SK-N-SH (cell line): ENCODE data around the gene GUCD1. TPM values are rescaled to one million over a fixed set of nuclear protein-coding genes. Genes with fewer than 3 reads are reported as not detected.

Experiments used
- CTCF ChIA-PET: fragments of 300-600, 350-600 bp; formaldehyde crosslinking; extraction: SDS; loops from one replicate; lab custom pipeline; 2021; lab: Yijun Ruan, JAX
- POLR2A ChIA-PET: fragments of 350-600 bp; sonication (Branson Sonifier 250); formaldehyde crosslinking; extraction: SDS; loops from one replicate; lab custom pipeline; 2020; ENCODE audit warnings: antibody characterized with exemption, inconsistent platforms; lab: Yijun Ruan, JAX
- DNase-seq: peaks from one replicate; pipeline ENCODE4 v3.0.0; 2012
- H2AFZ ChIP-seq: fragments of 200-600 bp; sonication (generic); 2 replicates; pipeline ENCODE4 v1.8.1; 2016; ENCODE audit warnings: antibody characterized with exemption, mild to moderate bottlenecking, low read depth
- H3F3A ChIP-seq: fragments of 200-600 bp; sonication (generic); replicated peaks from 2 replicates; pipeline ENCODE3; 2016; ENCODE audit warnings: antibody characterized with exemption, mild to moderate bottlenecking; ENCODE audit not compliant: insufficient read depth
- H3K27ac ChIP-seq, 2 experiments: fragments of 200-500 bp in 1 of 2; fragments of 200-600 bp in 1 of 2; sonication (Bioruptor generic) in 1 of 2; sonication (generic), shearing (Covaris generic) in 1 of 2; 2 replicates each; pipeline versions ENCODE4 v1.5.1 to v1.6.1; 2014 to 2016; ENCODE audit warnings: low read depth in 2 of 2, inconsistent platforms in 1 of 2, low read length in 1 of 2, mild to moderate bottlenecking in 1 of 2, mixed read lengths in 1 of 2
- H3K27me3 ChIP-seq: fragments of 200-600 bp; sonication (generic), shearing (Covaris generic); 2 replicates; pipeline ENCODE4 v1.6.1; 2016; ENCODE audit warnings: mixed run types; ENCODE audit not compliant: insufficient read depth
- H3K36me3 ChIP-seq, 2 experiments: fragments of 200-500 bp in 1 of 2; fragments of 200-600 bp in 1 of 2; sonication (Bioruptor generic) in 1 of 2; sonication (generic) in 1 of 2; replicated peaks in 1 of 2; 2 replicates each; pipeline versions ENCODE3 to v1.5.1; 2014 to 2016; ENCODE audit warnings: low read length in 1 of 2, mild to moderate bottlenecking in 1 of 2; ENCODE audit not compliant: insufficient read depth in 2 of 2, control insufficient read depth in 1 of 2
- H3K4me1 ChIP-seq, 2 experiments: fragments of 200-500 bp in 1 of 2; fragments of 200-600 bp in 1 of 2; sonication (Bioruptor generic) in 1 of 2; sonication (generic), shearing (Covaris generic) in 1 of 2; 2 replicates each; pipeline versions ENCODE4 v1.5.1 to v1.6.1; 2014 to 2016; ENCODE audit warnings: low read depth in 1 of 2, low read length in 1 of 2, mixed run types in 1 of 2; ENCODE audit not compliant: insufficient read depth in 2 of 2, control insufficient read depth in 1 of 2
- H3K4me2 ChIP-seq: fragments of 200-600 bp; sonication (generic), shearing (Covaris generic); 2 replicates; pipeline ENCODE4 v1.6.1; 2017; ENCODE audit warnings: mixed run types
- H3K4me3 ChIP-seq, 2 experiments: fragments of 200-500 bp in 1 of 2; fragments of 200-600 bp in 1 of 2; sonication (Bioruptor generic) in 1 of 2; sonication (generic), shearing (Covaris generic) in 1 of 2; 2 replicates each; pipeline versions ENCODE4 v1.5.1 to v1.8.1; 2014 to 2016; ENCODE audit warnings: low read depth in 2 of 2, inconsistent platforms in 1 of 2, low read length in 1 of 2, mild to moderate bottlenecking in 1 of 2, mixed read lengths in 1 of 2, moderate library complexity in 1 of 2
- H3K79me2 ChIP-seq: fragments of 200-600 bp; sonication (generic); 2 replicates; pipeline ENCODE4 v1.8.1; 2017; ENCODE audit warnings: mild to moderate bottlenecking; ENCODE audit not compliant: insufficient read depth
- H3K9ac ChIP-seq: fragments of 200-600 bp; sonication (generic); 2 replicates; pipeline ENCODE4 v1.6.1; 2017; ENCODE audit warnings: mixed run types
- H3K9me2 ChIP-seq: fragments of 200-600 bp; sonication (generic); 2 replicates; pipeline ENCODE4 v1.6.1; 2017; ENCODE audit warnings: mixed run types
- H3K9me3 ChIP-seq: fragments of 200-600 bp; sonication (generic); 2 replicates; pipeline ENCODE4 v1.6.1; 2017; ENCODE audit warnings: mixed run types, mild to moderate bottlenecking, moderate library complexity
- H4K20me1 ChIP-seq: fragments of 200-600 bp; sonication (generic); 2 replicates; pipeline ENCODE4 v1.6.1; 2017; ENCODE audit warnings: mild to moderate bottlenecking, mixed run types; ENCODE audit not compliant: insufficient read depth
- CHD2 ChIP-seq: fragments of 150-350 bp; IDR thresholded peaks from 2 replicates; pipeline ENCODE4 v1.6.1; 2018; ENCODE audit warnings: low read length; ENCODE audit not compliant: partially characterized antibody
- ELF1 ChIP-seq: IDR thresholded peaks from 2 replicates; pipeline ENCODE4 v1.4.0; 2012
- EP300 ChIP-seq, 2 experiments: IDR thresholded peaks; 2 replicates each; pipeline versions ENCODE4 v1.4.0 to v1.6.1; 2012; ENCODE audit warnings: borderline replicate concordance in 1 of 2, low read depth in 1 of 2, low read length in 1 of 2
- FOSL2 ChIP-seq: IDR thresholded peaks from 2 replicates; pipeline ENCODE4 v1.4.0; 2012; ENCODE audit warnings: low read depth, mild to moderate bottlenecking, moderate library complexity, borderline replicate concordance
- FOXJ3 ChIP-seq: sonication (generic); formaldehyde crosslinking; IDR thresholded peaks from 2 replicates; pipeline ENCODE4 v1.5.1; 2020; ENCODE audit warnings: mild to moderate bottlenecking, missing genetic modification reagents
- GATA2 ChIP-seq: sonication (generic); formaldehyde crosslinking; IDR thresholded peaks from 2 replicates; pipeline ENCODE4 v1.5.0; 2020; ENCODE audit warnings: mild to moderate bottlenecking, missing genetic modification reagents
- JUND ChIP-seq: IDR thresholded peaks from 2 replicates; pipeline ENCODE4 v1.4.0; 2012
- MEF2A ChIP-seq: IDR thresholded peaks from 2 replicates; pipeline ENCODE4 v1.4.0; 2012; ENCODE audit warnings: low read depth, borderline replicate concordance
- MXI1 ChIP-seq: IDR thresholded peaks from 2 replicates; pipeline ENCODE4 v1.6.1; 2012; ENCODE audit warnings: mild to moderate bottlenecking, low read depth, low read length, improper control_type of control experiment
- NFIC ChIP-seq: IDR thresholded peaks from 2 replicates; pipeline ENCODE4 v1.4.0; 2012; ENCODE audit warnings: borderline replicate concordance
- NRF1 ChIP-seq: IDR thresholded peaks from 2 replicates; pipeline ENCODE4 v1.6.1; 2012; ENCODE audit warnings: low read depth, mild to moderate bottlenecking, low read length
- POLR2AphosphoS5 ChIP-seq: IDR thresholded peaks from 2 replicates; pipeline ENCODE4 v1.6.1; 2012; ENCODE audit warnings: low read depth, low read length
- RAD21 ChIP-seq: IDR thresholded peaks from 2 replicates; pipeline ENCODE4 v1.6.1; 2012; ENCODE audit warnings: mild to moderate bottlenecking, low read length
- RCOR1 ChIP-seq: fragments of 150-350 bp; IDR thresholded peaks from 2 replicates; pipeline ENCODE4 v1.6.1; 2017; ENCODE audit warnings: antibody characterized with exemption, low read length
- REST ChIP-seq: IDR thresholded peaks from 2 replicates; pipeline ENCODE4 v1.6.1; 2012; ENCODE audit warnings: mild to moderate bottlenecking, low read depth, low read length, moderate library complexity
- RFX5 ChIP-seq: IDR thresholded peaks from 2 replicates; pipeline ENCODE4 v1.6.1; 2012; ENCODE audit warnings: mild to moderate bottlenecking, improper control_type of control experiment, low read length
- RXRA ChIP-seq: IDR thresholded peaks from 2 replicates; pipeline ENCODE4 v1.4.0; 2012; ENCODE audit warnings: low read depth, mild to moderate bottlenecking, borderline replicate concordance
- SIN3A ChIP-seq: IDR thresholded peaks from 2 replicates; pipeline ENCODE4 v1.6.1; 2012; ENCODE audit warnings: low read depth, mild to moderate bottlenecking, low read length, moderate library complexity, borderline replicate concordance
- TCF12 ChIP-seq: IDR thresholded peaks from 2 replicates; pipeline ENCODE4 v1.4.0; 2012
- TEAD4 ChIP-seq: IDR thresholded peaks from 2 replicates; pipeline ENCODE4 v1.4.0; 2012; ENCODE audit warnings: mild to moderate bottlenecking, borderline replicate concordance; ENCODE audit not compliant: insufficient read depth
- WGBS: methylation state at CpG from one replicate; pipeline ENCODE4 v1.1.6; 2017; ENCODE audit warnings: low lambda C conversion rate; 5-methylcytosine and 5-hydroxymethylcytosine counted together
- polyA plus RNA-seq, 3 experiments: library from polyadenylated mRNA; depleted of rRNA; stranded (reverse); fragments of >200 nt; gene quantifications; 2 replicates each; pipeline ENCODE4 v1.2.3, GENCODE V29; 2012
- TF ChIP-seq, protein P1 (sequence below): IDR thresholded peaks from 2 replicates; pipeline ENCODE4 v1.4.0; 2012; ENCODE audit warnings: low read depth, borderline replicate concordance
- TF ChIP-seq, protein P2 (sequence below): IDR thresholded peaks from 2 replicates; pipeline ENCODE4 v1.4.0; 2012; ENCODE audit warnings: low read depth

GUCD1 gene
- polyA plus RNA-seq, 1 of the 3 experiments (the other 2 are of a cell fraction), result 71.0 TPM

DNA sequence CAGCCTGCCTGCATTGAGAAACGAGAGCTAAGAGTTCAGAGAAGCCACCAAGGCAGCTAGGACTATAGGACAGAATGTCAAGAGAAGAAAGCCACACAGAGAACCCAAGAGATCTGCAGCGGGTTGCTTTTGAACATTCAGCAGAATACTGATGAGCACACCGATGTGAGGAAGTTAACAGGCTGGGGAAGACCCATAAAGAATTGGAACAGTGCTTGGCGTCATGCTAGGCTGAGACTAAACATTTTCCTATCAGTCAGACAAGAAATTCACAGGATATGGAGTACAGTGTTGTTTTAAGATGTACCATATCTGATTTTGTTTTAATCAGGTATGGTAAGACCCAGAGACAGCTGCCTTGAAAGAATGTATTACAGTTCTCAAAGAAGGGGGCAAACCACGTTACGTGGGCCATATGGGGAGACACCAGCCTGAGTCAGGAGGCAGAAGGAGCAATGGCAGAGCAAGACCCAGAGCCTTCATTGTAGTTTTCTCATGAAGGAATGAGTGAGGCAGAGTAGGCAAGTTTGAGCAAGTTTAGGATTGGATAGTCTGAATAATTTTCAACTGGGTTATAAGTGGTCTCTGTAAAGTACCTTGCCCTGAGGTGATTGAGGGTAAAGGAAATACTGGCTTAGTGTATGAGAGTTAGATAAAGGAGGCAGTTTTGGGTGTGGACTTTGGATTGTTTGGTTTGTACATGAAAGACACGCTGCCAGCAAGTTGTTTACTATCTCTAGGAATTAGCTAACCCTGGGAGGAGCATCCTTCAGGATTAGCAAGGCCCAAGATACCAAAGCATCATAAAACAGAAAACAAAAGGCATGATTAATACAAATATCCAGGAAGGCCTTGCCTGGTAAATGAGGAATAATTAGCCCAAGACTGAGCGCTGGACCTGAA lies 23.7 kb upstream of the GUCD1 start (continued):
- TF ChIP-seq REST (no peak), RCOR1 (no peak), EP300 (IDR thresholded peaks at IDR 0.05; ENCODE audit: borderline replicate concordance in 1 of 2, low read depth in 1 of 2, low read length in 1 of 2) (no peak), POLR2AphosphoS5 (no peak)
- TF ChIP-seq, all 33 proteins: peak for 0

GRCh38 chr22:24576778-24577177 lies 21.8 kb upstream of the GUCD1 start:
- Histone ChIP-seq H3K27me3 (no peaks in the 10 kb centered on the region), H3K4me1 (no peaks in the 10 kb centered on the region), H3K36me3 (peaks cover 16 to 43% of the 10 kb centered on the region in 2 experiments), H3K4me3 (no peak overlapping the region), H3F3A (peaks cover 37% of the 10 kb centered on the region), H3K9me2 (no peaks in the 10 kb centered on the region), H3K9ac (no peak overlapping the region), H4K20me1 (no peaks in the 10 kb centered on the region), H3K9me3 (no peaks in the 10 kb centered on the region), H3K79me2 (no peaks in the 10 kb centered on the region), H3K27ac (no peak overlapping the region), H2AFZ (no peak overlapping the region), H3K4me2 (no peak overlapping the region)
- ChIA-PET CTCF (no interaction called here), POLR2A (interaction anchor here (0.8 kb wide), 1 partner anchor 13 kb away, joined by 3 read pairs; no protein-coding TSS in a partner anchor)
- WGBS, result 50% methylated on average over 1 of the region's 1 CpG
- DNase-seq, result no peak
- no peak for TF ChIP-seq NRF1
- no peak for TF ChIP-seq MEF2A
- TF ChIP-seq, protein P1, sequence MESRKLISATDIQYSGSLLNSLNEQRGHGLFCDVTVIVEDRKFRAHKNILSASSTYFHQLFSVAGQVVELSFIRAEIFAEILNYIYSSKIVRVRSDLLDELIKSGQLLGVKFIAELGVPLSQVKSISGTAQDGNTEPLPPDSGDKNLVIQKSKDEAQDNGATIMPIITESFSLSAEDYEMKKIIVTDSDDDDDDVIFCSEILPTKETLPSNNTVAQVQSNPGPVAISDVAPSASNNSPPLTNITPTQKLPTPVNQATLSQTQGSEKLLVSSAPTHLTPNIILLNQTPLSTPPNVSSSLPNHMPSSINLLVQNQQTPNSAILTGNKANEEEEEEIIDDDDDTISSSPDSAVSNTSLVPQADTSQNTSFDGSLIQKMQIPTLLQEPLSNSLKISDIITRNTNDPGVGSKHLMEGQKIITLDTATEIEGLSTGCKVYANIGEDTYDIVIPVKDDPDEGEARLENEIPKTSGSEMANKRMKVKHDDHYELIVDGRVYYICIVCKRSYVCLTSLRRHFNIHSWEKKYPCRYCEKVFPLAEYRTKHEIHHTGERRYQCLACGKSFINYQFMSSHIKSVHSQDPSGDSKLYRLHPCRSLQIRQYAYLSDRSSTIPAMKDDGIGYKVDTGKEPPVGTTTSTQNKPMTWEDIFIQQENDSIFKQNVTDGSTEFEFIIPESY, result no peak
- no peak for TF ChIP-seq RXRA
- TF ChIP-seq MXI1, result no peak
- no peak for TF ChIP-seq RAD21
- TF ChIP-seq RFX5, result no peak
- TF ChIP-seq, protein P2, sequence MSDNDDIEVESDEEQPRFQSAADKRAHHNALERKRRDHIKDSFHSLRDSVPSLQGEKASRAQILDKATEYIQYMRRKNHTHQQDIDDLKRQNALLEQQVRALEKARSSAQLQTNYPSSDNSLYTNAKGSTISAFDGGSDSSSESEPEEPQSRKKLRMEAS, result no peak
- no peak for TF ChIP-seq SIN3A
- no peak for TF ChIP-seq CHD2
- TF ChIP-seq FOSL2, result no peak
- no peak for TF ChIP-seq JUND
- TF ChIP-seq ELF1, result no peak
- TF ChIP-seq TEAD4, result no peak
- TF ChIP-seq FOXJ3 (CRISPR knock-in tag), result no peak
- TF ChIP-seq NFIC, result no peak
- no peak for TF ChIP-seq REST
- no peak for TF ChIP-seq GATA2 (CRISPR knock-in tag)
- TF ChIP-seq TCF12, result no peak
- no peak for TF ChIP-seq RCOR1
